GM18511 (cell line): ENCODE measurements around the gene RRN3.
"Not testable (repeated sequence)": the region's sequence is repeated elsewhere in the genome, so short reads cannot be mapped to it uniquely, and the experiment has no call there.

Experiments used
- ATAC-seq: cut with Tn5 transposase; IDR thresholded peaks from one replicate; pipeline ENCODE4 v1.9.1; 2021; ENCODE audit warnings: mild to moderate bottlenecking, moderate library complexity; ENCODE audit not compliant: unreplicated experiment

Gene RRN3

GRCh38 chr16:15028801-15029698 lies 65.0 kb downstream of the RRN3 start:
- ATAC-seq = not testable (repeated sequence)

- ATAC-seq = not testable (repeated sequence)
Measured at GRCh38 chr16:15028345-15028715, 65.7 kb downstream of the RRN3 start.

- not testable (repeated sequence) for ATAC-seq
Measured at GRCh38 chr16:15027503-15028344, 66.3 kb downstream of the RRN3 start.

- ATAC-seq = not testable (repeated sequence)
Measured at GRCh38 chr16:15027051-15027450, 67.0 kb downstream of the RRN3 start.

- not testable (repeated sequence) for ATAC-seq
Measured at GRCh38 chr16:15025234-15025951, 68.7 kb downstream of the RRN3 start.

- not testable (repeated sequence) for ATAC-seq
Measured at GRCh38 chr16:15024858-15025199, 69.2 kb downstream of the RRN3 start.

GRCh38 chr16:15023381-15024077 lies 70.5 kb downstream of the RRN3 start:
- not testable (repeated sequence) for ATAC-seq

GRCh38 chr16:15022194-15022593 lies 71.9 kb downstream of the RRN3 start:
- ATAC-seq = peak; percentile 81

GRCh38 chr16:15021429-15021828 lies 72.6 kb downstream of the RRN3 start:
- ATAC-seq = not testable (repeated sequence)

GRCh38 chr16:15016951-15017580 lies 77.0 kb downstream of the RRN3 start:
- ATAC-seq = not testable (repeated sequence)

GRCh38 chr16:15016354-15016753 lies 77.7 kb downstream of the RRN3 start:
- not testable (repeated sequence) for ATAC-seq

- ATAC-seq = not testable (repeated sequence)
Measured at GRCh38 chr16:15015671-15016070, 78.4 kb downstream of the RRN3 start.

- ATAC-seq = not testable (repeated sequence)
Measured at GRCh38 chr16:15012941-15013340, 81.1 kb downstream of the RRN3 start.
